Measurements from ENCODE around the gene LRRC8B. TPM values are rescaled to one million over a fixed set of nuclear protein-coding genes. Genes with fewer than 3 reads are reported as not detected.

Gene LRRC8B
- total and polyA plus RNA-seq, 2 of the 13 experiments (the other 11 are each of a cell fraction or from before 2014, with no cell fraction given): 4.9 to 7.6 TPM

- TF ChIP-seq ZNF75D (CRISPR knock-in tag; IDR thresholded peaks at IDR 0.05; ENCODE audit: borderline replicate concordance): no peak
- no peak for TF ChIP-seq EZH2 (conservative IDR thresholded peaks at IDR 0.05; ENCODE audit: low read depth, low read length)
- TF ChIP-seq RNF2 (conservative IDR thresholded peaks at IDR 0.05; ENCODE audit: low read depth): no peak; the same call in 1 of the 2 replicates
- TF ChIP-seq ZHX2 (IDR thresholded peaks at IDR 0.05; ENCODE audit: low read depth): no peak
- peak; percentile 52; the same call in 1 of the 2 replicates for TF ChIP-seq ZHX2 (CRISPR knock-in tag; IDR thresholded peaks at IDR 0.05; ENCODE audit: borderline replicate concordance)
- TF ChIP-seq ZNF121 (CRISPR knock-in tag; IDR thresholded peaks at IDR 0.05): no peak
- TF ChIP-seq MYC (CRISPR knock-in tag; IDR thresholded peaks at IDR 0.05; ENCODE audit: borderline replicate concordance): no peak
- TF ChIP-seq TFDP1 (CRISPR knock-in tag; IDR thresholded peaks at IDR 0.05; ENCODE audit: borderline replicate concordance): peak; percentile 53; the same call in 1 of the 2 replicates
- TF ChIP-seq ZNF224 (CRISPR knock-in tag; IDR thresholded peaks at IDR 0.05): peak; percentile 84
- no peak for TF ChIP-seq PTBP1 (IDR thresholded peaks at IDR 0.05; ENCODE audit: low read depth, low read length, poor library complexity, severe bottlenecking)
- TF ChIP-seq ZNF770 (CRISPR knock-in tag; IDR thresholded peaks at IDR 0.05): no peak
- TF ChIP-seq ZNF383 (CRISPR knock-in tag; IDR thresholded peaks at IDR 0.05; ENCODE audit: borderline replicate concordance): no peak
- TF ChIP-seq ZBTB49 (CRISPR knock-in tag; IDR thresholded peaks at IDR 0.05; ENCODE audit: borderline replicate concordance): no peak; the same call in 1 of the 2 replicates
- TF ChIP-seq CBFB (CRISPR knock-in tag; IDR thresholded peaks at IDR 0.05): no peak
- no peak for TF ChIP-seq ZFAT (CRISPR knock-in tag; conservative IDR thresholded peaks at IDR 0.05)
- TF ChIP-seq ZNF230 (CRISPR knock-in tag; IDR thresholded peaks at IDR 0.05): no peak
- TF ChIP-seq MLX (CRISPR knock-in tag; IDR thresholded peaks at IDR 0.05): no peak
Observed at GRCh38 chr1:89523572-89524368, 859 bp upstream of the LRRC8B start (continued).
